Airway epithelial cell (primary cell): ENCODE data around the gene SLC9A9. TPM values are rescaled to one million over a fixed set of nuclear protein-coding genes. Genes with fewer than 3 reads are reported as not detected.

Experiments
- total RNA-seq: library from RNA; depleted of rRNA; stranded (reverse); fragments of >200 nt; gene quantifications from 2 replicates; pipeline ENCODE4 v1.2.3, GENCODE V29; 2015

Gene SLC9A9
- total RNA-seq: 1.8 and 4.2 TPM in 2 replicates

GRCh38 chr3:143847787-143848631 lies at the start of gene SLC9A9:
Gene SLC9A9, minus strand, starts transcription at chr3:143848468. Its CDS starts 146 bp downstream, at chr3:143848322.

Other genes starting within 250 kb of the SLC9A9 start
- gene DIPK2A, start 123.4 kb upstream of the SLC9A9 start, total RNA-seq: 22.3 and 42.9 TPM in 2 replicates